ENCODE results near the gene TBL1X.
"Not testable (repeated sequence)": the region's sequence is repeated elsewhere in the genome, so short reads cannot be mapped to it uniquely, and the experiment has no call there.

TBL1X gene

DNA sequence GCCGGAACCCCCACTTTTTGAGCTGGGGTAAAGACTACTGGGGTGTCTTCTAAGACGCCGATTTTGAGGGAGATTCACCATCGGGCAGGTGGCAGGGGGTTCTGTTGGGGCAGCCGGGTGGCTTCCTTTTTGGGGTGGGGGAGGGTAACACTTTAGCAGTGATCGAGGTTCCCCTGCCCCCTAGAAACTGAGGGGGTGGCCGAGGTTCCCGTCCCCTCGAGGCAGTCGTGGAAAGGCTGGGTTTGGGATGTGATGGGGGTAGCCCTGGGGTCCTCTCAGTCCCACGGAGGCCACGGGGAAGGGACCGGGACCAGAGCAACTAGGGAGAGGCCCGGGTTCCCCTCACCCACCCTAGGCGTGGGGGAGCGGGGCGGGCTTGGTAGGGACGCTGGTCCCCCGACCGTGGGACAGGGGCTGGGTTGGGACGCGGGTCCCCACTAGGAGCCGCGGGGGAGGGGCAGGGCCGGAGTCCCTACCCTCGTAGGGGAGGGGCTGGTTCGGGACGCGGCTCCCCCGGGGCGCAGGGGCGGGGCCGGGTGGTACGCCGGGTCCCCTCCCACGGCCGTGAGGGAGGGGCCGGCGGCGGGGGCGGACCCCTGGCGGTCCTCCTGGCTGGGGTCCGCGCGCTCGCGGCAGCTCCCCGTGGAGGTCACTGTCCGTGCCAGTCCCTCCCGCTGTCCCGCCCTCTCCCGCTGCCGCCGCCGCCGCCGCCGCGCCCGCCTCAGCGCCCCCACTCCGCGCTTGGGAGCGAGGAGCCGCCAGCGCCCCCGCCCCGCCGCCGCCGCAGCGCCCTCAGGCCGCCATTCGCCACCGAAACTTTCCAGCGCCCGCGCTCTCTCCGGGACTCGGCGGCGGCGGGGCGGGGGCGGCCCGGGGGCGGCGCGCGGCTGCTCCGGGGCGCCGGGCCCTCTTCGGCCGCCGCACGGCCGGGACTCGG, at the start of gene TBL1X:
Gene TBL1X, plus strand, starts transcription at position 624 of the 937 bp plus-strand sequence. CDS start 188,529 bp downstream, outside the sequence.
- DNase-seq (ENCODE audit: low read depth in 2 of 2), result peak in 1 of 2 donors; percentile 25

DNA sequence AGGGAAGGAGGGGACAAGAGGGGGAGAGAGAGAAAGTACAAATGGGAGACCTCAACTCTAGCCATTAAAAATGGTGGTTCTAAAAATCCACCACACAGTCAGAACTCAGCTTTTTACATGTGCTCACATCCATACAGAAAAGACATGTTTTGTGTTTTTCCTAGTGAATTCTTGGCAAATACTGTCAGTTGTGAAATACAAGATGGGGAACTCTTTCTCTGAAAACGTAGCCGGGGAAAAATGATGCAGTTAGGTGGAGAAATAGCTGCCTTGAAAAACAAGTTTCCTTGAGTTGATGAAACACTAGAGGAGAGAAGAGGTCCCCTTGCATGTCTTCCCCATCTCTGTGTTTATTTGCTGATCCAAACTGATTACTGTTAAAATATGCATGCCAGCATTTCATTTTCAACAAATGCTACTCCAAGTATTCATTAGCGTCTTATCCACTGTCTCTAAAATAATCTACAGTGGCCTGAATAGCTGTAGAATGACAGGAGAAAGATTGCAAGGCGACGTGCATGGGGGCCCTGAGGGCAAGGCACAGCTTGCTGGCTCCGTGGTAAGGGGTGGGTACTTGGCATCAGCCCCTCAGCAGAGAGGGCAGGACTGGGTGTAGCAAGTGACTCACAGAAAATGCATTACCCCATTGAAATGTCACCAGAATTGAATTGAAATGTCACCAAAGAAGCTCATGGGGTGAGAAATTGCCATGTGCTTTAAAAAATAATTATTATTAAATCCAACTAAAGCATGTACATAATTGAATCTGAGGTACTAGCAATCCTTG, 48.1 kb upstream of the TBL1X start:
- DNase-seq (ENCODE audit: low read depth in 2 of 2), result no peak

DNA sequence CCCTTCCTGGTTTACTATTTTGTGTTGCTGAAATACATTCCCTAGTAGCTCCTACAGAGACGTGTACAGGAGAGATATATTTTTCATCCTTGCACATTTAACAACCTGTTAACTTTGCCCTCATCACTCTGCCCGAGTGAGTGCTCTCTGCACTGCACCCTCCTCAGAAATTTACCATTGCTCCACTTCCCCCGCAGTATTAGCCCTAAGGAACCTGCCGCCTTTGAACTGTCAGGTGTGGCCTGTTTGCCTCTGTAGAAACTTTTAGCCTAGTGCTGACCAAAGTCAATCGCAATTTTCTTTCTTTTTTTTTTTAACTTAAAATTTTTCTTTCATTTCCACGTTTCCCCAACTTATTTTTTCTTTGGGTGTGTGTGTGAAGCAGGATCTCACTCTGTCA, 46.6 kb upstream of the TBL1X start:
- no peak for DNase-seq (ENCODE audit: low read depth in 2 of 2)

DNA sequence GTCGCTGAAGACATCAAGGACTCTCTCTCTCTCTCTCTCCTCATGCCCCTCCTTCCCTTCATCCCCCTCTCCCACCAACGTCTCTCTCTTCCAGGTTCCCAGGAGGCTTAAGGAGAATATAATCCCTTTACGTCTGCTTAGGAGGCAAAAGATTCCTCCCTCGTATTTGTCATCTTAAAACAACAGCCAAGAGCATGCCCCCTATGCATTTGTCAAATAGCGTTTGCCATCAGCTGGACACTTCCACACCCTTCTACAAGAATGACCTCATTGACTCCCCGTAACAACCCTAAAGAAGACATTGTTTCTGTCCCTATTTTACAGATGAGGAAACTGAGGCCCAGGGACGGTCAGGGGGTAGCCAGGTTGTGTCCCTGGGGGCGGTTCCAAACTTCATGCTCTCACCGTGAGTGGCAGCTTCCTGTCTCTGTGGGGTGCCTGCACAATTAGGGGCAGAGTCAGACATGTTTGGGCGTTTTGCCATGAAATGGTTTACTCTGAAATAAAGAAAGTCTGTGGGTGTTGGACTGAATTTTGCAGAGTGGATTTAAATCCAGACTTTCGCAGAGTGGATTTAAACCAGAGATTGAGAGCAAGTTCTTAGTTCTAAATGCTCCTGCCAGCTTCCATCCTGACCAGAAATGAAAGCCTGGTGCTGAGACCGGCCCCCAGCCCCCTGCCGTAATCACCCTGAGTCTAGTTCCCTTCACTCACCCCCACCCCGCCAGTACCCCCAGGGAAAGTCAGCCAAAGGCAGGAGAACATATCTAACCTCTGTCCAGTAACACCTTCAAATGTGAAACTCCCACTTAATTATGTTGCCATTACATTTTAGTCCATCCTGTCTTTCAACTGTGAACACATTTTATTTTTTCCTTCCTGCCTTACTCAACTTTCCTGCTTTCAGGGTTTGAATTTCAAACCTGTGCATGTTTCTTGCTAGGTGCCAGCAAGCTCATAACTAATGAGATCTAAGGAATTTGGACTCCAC, 44.3 kb upstream of the TBL1X start:
- no peak for DNase-seq (ENCODE audit: low read depth in 2 of 2)

DNA sequence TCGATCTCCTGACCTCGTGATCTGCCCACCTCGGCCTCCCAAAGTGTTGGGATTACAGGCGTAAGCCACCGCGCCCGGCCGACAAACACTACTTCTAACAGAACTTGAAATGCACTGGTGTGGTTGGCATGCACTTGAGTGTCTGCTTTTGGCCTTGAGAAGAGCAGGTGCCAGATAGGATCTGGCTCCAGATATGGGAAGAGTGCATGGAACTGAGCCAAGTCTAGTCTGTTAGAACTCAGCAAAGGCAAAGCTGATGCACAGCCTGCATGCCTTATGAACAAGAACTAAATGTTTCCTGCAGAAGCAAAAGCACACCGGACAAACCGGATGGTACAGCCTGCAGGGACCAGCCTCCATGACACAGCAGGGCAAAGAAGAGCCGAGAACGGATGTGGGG, 35.1 kb upstream of the TBL1X start:
- no peak for DNase-seq (ENCODE audit: low read depth in 2 of 2)

DNA sequence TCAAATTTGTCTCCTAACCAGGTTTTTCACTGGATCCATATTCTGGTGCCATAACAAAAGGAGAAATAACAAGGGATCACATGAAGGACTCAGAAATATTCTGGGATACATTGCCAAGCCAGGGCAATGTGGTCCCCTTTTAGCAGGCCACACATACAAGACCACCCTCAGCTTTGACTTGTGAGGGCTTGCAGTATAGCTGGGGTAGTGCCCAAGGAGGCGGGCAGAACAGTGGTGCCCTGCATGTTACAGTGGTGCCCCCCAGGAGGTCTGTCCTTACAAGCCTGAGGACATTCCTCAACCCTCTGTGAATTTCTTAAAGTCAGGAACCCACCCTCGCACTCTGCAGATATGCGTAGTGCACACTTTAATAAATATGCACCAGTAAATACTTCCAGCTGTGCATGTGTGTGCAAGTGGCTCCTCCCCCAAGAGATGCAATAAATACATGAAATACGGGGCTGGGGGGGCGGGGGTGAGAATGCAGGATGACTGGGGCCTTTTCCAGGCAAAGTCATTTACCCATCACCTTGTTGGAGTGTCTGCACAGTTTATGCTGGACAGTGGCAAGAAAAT, 34.4 kb upstream of the TBL1X start:
- DNase-seq (ENCODE audit: low read depth in 2 of 2), result no peak

DNA sequence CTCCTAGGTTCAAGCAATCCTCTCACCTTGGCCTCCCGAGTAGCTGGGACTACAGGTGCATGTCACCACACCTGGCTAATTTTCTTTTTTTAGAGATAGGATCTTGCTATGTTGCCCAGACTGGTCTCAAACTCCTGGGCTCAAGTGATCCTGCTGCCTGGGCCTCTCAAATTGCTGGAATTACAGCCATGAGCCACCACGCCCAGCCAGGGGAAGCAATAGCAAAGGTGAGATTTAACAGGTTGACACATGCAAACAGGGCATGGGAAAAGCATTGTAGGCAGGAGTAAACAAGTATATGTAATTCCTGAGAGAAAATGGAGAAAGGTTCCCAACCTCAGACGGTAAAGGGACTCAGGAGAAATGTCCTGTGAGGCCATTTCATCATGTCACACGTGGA, 33.6 kb upstream of the TBL1X start:
- no peak for DNase-seq (ENCODE audit: low read depth in 2 of 2)

DNA sequence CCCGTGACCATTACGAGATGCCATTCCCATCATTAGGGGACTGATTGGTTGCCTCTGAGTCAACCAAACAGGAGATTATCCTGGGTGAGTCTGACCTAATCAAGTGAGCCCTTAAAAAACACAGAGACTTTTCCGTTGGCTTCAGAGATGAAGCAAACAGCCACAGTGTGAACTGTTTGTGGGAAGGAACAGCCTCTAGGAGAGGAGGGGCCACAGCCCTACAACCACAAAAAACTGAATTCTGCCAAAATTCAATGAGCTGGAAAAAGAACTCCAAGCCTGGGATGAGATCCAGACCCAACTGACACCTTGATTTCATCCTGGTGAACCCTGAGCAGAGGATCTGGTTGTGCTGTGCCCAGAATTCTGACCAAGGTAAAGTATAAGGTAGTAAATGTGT, 31.3 kb upstream of the TBL1X start:
- no peak for DNase-seq (ENCODE audit: low read depth in 2 of 2)

DNA sequence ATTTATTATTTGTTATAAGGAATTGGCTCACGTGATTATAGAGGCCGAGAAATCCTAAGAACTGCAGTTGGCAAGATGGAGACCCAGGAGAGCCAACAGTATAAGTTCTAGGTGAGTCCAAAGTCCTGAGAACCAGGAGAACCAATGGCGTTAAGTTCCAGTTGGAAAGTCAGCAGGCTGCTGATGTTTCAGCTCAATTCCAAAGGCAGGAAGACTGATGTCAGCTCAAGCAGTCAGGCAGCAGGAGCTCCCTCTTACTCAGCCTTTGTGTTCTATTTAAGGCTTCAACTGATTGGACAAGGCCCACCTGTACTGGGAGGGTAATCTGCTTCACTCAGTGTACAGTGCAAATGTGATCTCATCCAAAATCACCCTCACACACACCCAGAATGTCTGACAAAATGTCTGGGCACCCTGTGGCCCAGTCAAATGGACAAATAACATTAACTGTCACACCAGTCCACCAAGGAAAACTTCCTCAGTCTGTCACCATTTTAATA, 30.8 kb upstream of the TBL1X start:
- DNase-seq (ENCODE audit: low read depth in 2 of 2), result no peak

DNA sequence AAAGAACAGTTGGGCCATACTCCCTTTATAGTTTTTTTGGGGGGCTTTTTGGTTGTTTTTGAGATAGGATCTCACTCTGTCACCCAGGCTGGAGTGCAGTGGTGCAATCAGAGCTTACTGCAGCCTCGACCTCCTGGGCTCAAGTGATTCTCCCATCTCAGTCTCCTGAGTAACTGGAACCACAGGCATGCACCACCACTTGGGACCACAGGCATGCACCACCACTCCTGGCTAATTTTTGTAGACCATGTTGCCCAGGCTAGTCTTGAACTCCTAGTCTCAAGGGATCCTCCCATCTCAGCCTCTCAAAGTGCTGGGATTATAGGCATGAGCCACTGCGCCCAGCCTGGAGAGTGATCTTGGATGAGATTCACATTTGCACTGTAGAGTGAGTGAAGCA, 29.8 kb upstream of the TBL1X start:
- DNase-seq (ENCODE audit: low read depth in 2 of 2), result not testable (repeated sequence)

DNA sequence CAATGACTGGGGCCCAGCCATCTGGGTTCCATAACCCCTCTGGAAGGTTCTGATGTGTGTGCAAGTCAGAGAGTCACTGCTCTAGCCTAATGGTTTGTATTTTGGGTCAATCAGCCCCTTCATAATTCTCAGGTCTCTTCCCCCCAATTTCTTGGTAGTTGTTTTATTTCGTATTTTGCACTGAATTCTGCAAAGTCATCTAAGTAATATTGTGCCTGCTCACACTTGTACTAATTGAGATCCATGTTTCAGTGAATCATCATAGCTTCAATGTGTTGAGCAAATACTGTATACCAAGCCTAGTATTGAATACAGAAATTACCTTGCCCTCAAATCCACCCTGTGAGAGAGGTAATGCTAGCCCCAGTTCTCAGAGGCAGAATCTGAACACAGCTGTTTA, 28.0 kb upstream of the TBL1X start:
- DNase-seq (ENCODE audit: low read depth in 2 of 2), result no peak

DNA sequence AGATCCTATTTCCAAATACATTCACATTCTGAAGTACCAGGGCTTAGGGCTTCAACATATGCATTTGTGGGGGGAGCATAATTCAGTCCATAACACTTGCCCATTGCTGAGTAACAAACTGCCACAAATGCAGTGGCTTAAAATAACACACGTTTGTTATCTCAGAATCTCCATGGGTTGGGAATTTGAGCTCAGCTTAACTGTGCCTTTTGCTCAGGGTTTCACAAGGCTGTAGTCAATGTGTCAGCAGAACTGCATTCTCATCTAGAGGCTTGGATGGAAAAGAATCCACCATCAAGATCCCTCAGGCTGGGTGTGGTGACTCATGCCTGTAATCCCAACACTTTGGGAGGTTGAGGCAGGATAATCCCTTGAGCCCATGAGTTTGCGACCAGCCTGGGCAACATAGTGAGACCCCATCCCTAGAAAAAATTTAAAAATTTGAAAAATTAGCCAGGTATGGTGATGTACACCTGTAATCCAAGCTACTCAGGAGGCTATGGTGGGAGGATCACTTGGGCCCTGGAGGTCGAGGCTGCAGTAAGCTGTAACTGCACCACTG, 25.8 kb upstream of the TBL1X start:
- no peak for DNase-seq (ENCODE audit: low read depth in 2 of 2)

DNA sequence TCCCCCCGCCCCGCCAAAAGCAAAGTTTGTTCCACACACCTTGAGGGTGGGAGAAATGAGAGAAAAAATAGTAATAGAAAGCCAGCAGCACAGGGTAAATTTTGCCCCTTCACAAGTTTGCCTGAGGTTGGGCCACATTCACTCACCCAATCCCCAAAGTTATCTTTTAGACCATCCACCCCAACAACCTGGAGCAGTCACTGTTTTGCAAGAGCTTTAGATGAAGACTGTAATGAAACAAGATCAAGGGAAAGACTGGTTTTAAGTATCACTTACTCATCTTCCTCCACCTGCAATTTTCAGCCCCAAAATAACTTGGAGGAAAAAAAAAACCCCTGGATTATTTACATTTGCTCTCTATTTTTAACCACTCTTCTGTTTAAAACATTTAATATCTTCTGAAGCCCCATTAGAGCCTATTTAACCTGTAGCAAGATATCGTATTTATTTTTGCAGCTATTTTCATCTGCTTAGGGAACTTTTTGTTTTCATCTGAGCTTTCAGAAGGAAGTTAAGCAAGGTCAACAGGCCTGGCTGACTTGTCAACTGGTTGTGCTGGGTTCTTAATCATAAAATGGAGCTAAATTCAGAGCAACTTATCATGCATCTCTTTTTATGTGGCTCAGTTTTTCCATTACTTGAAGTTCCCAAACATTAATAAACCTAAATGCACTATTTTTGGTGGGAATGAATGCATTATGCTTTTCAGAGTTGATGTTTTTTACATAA, 24.6 kb upstream of the TBL1X start:
- no peak for DNase-seq (ENCODE audit: low read depth in 2 of 2)

DNA sequence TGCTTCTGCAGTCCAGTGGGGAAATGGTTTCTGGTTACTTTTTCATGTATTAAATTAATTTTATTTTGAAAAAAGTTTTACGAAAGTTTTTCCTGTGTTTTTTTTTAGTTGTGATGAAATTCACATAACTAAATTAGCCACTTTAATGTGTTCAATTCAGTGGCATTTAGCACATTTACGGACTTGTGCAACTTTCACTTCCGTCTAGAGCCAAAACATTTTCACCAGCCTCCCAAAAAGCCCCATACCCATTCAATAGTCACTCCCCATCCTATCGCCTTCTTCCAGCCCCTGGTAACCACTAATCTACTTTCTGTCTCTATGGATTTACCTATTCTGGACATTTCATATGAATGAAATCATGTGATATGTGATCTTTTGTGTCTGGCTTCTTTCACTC, 22.8 kb upstream of the TBL1X start:
- DNase-seq (ENCODE audit: low read depth in 2 of 2), result no peak

DNA sequence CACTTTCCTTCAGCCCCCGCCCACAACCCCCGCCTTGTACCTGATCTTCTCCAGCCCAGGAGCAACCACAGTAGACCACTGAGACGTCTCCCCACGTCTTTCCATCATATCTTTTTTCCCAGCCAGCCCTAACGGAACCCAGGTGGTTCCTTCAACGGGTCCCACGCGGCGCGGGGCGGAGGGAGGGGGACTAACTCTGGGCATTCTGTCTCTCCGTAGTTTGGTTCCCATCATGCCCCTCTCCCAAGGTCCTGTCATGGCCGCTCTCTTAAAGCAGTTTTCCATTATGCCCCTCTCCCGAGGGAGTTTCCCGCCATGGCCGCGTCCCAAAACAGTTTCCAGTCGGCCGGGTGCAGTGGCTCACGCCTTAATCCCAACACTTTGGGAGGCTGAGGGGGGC, 21.5 kb upstream of the TBL1X start:
- no peak for DNase-seq (ENCODE audit: low read depth in 2 of 2)

DNA sequence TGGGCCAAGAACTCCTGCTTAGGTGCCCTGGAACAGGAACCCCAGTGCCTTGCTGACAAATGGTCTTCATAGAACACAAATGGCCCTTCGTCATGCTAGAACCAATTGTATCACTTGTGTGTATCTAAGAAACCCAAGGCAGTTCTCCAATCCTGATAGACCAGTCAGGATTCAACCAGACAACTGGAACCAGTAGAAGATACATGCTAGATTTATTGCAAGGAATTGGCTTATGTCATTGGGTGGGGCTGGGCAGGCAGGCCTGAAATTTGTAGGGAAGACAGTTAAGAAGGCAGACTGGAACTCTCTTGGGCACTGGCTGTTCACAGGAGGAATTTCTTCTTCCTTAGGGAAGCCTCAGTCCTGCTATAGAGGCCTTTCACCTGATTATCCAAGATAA, 17.0 kb upstream of the TBL1X start:
- DNase-seq (ENCODE audit: low read depth in 2 of 2), result no peak

DNA sequence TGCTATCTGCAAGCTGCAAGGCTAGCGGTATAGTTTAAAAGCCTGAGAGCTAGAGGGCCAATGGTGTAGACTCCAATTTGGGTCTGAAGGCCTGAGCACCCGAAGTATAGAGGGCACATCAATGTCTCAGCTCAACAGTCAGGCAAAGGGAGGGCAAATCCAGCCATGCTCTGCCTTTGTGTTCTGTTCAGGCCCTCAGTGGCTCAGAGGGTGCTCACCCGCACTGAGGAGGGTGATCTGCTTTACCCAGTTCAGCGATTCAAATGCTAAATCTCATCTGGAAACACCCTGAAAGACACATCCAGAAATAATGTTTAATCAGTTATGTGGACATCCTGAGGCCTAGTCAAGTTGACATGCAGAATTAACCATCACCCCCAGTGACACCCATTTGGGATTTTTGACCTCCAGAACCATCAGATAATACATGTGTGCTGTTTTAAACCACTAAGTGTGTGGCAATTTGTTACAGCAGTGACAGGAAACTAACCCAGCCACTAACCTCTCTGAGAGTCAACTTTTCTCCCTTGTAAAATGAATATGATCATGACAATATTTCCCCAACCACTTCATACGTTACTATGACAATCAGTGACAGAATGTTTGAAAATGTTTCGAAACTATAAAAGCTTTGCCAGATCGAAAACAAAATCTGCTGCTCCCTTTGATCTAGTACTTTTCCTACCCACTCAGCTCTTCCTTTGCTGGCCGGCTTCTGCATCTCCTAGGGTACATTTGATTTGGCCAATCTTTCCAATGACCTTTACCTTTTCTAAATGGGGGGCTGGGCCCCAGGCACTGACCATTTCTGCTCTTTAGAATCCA, 8.4 kb upstream of the TBL1X start:
- no peak for DNase-seq (ENCODE audit: low read depth in 2 of 2)

DNA sequence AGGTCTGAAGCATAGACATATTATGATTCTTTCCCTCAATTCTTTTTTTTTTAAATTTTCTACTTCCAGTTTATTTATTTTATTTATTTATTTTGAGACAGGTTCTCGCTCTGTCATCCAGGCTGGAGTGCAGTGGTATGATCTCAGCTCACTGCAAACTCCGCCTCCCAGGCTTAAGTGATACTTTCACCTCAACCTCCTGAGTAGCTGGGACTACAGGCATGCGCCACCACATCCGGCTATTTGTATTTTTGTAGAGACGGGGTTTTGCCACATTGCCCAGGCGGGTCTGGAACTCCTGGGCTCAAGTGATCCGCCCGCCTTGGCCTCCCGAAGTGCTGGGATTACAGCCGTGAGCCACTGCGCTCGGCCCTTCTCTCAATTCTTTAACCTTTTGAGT, 6.8 kb upstream of the TBL1X start:
- DNase-seq (ENCODE audit: low read depth in 2 of 2), result not testable (repeated sequence)

DNA sequence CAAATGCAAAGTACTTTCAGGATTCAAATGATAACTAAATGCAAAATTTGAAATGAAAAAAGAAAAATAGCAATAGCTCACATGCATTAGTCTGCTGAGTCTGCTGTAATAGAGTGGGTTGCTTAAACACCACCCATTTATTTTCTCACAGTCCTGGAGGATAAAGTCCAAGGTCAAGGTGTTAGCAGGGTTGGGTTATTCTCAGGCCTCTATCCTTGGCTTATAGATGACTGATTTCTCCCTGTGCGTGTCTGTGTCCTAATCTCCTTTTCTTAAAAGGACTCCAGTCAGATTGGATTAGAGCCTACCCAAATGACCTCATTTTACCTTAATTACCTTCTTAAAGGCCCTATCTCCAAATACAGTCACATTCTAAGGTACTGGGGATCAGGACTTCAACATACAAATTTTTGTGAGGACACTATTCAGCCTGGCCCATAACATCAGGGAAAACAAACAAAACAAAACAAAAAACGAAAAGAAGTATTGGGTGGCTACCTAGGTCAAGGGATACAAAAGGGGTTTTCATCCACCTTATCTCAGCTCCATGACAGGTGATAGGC, 6.3 kb upstream of the TBL1X start:
- no peak for DNase-seq (ENCODE audit: low read depth in 2 of 2)

Data from stimulated activated CD8-positive, alpha-beta memory T cell treated with anti-CD3 and anti-CD28 coated beads, Interleukin-2, amount 100 ng/mL, for 1 hour (primary cell).